NCI-H460 (cell line): Measurements from ENCODE around the gene STYXL1. TPM values are rescaled to one million over a fixed set of nuclear protein-coding genes. Genes with fewer than 3 reads are reported as not detected.

Experiments used
- DNase-seq: peaks from one replicate; pipeline ENCODE4 v3.0.0-alpha.2; 2016; ENCODE audit warnings: low read depth; ENCODE audit errors: extremely low read depth
- small RNA-seq, 2 experiments: library from RNA; depleted of rRNA; stranded (forward); fragments of <200 nt; gene quantifications; one replicate each; pipeline ENCODE3, GENCODE V24; 2014
- total RNA-seq: library from RNA; depleted of rRNA; stranded (reverse); fragments of >200 nt; shearing (Covaris generic); gene quantifications from 2 replicates; pipeline ENCODE4 v1.2.3, GENCODE V29; 2014; rRNA removed

The STYXL1 gene
- total RNA-seq, 1 experiment from 2014 or later = 102 TPM

DNA sequence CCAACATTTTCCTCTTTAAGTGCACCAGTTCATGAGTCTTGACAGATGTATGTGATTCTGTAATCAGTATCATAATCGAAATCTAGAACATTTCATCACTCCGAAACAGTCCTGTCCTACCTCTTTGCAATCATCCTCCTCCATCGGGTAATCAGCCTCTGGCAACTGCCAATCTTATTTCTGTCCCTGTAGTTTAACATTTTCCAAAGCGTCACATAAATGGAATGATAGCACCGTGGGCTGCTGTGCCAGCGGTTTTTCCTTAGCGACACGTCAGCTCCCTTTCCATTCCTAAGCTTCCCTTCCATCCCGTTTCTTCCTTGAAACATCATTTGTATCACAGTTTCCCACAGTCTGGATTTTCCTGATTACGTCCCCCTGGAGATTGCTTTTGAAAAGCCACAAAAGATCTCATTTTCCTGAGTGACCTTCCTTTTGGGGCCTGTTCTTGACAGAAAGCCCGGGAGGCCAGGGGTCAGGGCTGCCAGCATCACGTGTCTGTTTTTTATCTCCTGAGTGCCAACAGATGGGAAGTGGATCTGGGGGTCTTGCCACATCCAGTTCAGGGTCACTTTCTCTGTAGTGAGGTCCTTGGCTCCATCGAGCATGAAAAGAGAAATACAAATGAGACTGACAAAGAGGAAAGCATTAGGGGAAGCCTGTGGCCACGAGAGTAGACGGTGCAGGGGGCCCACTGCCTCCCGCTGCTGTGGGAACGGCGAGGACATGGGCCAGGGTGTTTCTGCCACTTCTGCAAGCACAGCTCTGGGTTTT is 85.0 kb downstream of the STYXL1 start:
- DNase-seq = no peak

DNA sequence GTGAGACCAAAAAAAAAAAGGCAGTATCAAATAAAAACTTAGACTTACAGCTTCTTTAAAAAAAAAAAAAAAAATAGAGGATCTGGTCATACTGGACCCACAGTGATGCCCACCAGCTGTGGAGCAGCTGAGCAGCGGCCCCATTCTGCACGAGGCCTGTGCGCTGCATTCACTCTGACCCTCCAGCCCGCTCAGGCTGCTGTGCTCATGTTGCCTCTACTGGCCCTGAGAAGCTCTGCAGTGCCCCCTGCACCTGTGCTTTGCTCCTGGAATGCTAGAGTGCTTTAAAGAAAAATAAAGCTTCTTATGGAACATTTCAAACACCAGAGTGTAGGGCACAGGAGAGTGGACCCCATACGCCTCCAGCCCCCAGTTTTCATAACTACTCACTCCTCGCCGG is 86.6 kb downstream of the STYXL1 start:
- DNase-seq = no peak

DNA sequence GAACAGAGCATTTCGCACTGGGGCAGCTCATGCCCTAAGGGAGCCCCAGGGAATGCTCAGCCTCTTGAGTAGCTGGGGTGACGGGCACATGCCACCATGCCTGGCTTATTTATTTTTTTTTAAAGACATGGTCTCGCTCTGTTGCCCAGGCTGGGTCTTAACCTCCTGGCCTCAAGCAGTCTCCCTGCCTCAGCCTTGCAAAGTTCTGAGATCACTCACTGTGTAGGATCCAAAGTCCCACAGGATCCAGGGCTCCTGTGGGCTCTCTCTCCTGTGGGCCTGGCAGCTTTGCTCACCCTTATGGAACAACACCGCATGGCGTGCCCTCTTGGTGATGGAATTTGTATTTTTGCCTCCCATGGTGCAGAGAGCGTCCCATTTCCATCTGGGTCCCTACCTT is 87.4 kb downstream of the STYXL1 start:
- no peak for DNase-seq

DNA sequence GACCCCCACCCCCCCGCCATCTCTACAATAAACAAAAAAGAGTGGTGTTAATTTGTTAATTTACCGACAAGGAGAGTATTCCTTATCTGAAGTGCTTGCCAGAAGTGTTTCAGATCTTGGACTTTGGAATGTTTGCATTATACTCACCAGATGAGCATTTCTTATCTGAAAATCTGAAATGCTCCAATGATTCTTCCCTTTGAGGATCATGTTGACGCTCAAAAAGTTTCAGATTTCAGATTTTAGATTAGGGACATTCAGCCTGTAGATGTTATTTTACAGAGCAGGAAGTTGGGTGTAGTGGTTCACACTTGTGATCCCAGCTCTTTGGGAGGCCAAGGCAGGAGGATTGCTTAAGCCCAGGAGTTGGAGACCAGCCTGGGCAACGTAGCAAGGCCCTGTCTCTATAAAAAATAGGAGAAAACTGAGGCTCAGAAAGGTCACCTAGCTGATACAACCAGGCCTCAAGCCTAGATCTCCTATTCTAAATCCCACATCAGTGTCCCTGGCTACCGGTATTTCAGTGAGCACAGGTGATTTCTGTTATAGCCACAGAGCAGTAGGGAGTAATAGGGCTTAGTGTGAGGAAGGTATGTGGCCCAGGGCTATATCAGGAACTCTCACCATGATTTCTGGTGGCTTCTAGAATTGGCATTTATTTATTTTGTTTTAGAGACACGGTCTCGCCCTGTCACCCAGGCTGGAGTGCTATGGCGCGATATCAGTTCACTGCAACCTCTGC is 88.8 kb downstream of the STYXL1 start:
- no peak for DNase-seq

DNA sequence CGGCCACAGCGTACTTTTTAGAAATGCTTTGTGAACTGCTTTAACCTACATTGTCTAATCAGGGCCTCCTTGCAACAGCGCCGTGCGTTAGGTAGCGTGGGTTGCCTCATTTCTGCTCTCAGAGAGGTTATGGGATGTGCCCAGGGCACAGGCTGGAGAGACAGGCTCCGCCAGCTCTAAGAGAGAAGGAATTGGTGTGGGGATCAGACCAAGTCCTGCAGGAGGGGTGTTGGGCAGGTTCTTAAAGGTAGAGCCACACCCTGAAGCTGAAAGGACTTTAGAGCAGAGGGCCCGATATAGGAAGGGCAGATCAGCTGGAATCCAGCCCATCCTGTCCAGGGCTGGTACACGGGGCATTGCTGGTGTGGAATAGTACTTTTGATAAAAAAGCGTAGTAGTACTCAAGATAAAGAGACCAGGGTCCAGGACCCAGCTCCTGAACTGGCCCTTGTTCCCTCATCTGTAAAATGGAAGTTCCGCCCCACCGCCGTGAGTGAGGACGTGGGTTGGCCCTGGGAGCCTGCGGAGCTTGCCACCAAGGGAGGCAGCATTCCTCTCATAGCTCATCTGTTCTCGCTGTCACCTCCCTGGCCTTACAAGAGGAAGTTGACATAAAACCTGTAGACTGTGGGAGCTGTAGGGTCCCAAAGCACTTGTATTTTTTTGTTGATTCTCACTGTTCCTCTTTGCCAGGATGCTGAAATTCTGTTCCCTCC is 90.6 kb downstream of the STYXL1 start:
- DNase-seq = no peak

DNA sequence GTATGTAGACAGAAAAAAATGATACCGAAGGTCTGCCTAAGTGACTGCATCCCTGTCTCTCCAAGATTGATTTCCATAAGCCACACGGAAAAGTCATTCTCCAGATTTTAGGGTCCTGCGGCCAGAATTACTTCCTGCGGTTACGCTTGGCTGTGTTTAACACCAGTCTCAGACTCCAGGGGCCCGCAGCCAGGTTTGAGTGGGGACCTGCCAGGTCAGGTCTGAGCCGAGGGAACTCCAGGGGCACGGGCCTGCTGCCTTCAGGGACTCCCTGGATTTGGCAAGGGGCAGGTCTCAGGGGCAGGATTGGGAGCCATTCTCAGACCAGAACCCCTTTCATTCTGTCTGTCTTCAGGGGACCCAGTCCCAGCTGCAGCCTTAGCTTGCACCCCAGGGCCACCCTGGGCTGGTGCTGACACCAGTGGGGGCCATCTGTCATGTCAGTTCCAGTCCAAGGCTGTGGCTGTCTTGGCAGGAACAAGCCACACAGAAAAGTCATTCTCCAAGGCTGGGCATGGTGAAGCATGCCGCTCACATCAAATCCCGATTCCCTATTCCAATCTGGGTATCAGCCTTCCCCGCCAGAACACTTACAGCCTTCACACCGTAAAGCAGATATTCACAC is 92.4 kb downstream of the STYXL1 start:
- DNase-seq = no peak

DNA sequence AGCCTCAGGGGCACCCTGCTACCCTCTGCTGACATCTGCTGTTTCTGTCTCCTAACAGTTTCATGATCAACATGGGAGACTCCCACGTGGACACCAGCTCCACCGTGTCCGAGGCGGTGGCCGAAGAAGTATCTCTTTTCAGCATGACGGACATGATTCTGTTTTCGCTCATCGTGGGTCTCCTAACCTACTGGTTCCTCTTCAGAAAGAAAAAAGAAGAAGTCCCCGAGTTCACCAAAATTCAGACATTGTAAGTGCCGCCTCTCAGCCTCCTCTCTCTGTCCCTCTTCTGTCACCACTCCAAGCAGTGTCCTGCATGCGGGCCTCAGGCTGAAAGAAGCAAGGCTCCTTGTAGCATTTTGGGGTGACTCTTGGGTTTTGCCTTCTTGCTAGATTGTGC is 93.9 kb downstream of the STYXL1 start:
- DNase-seq = no peak

DNA sequence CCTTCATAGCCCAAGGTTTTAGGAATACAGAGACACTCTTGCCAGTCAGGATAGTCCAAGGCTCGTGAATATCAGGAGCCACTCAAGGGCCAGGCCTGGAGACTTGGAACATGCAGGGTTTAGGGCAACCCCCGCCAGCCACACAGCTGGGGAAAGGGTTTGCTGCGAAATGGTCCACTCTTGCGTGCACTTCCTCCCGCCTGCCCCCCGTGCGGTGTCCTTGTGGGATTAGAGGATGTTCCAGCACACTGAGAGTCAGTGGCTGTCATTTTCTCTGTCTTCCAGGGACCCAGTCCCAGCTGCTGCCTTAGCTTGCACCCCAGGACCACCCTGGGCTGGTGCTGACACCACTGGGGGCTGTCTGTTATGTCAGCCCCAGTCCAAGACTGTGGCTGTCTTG is 94.4 kb downstream of the STYXL1 start:
- DNase-seq = no peak

DNA sequence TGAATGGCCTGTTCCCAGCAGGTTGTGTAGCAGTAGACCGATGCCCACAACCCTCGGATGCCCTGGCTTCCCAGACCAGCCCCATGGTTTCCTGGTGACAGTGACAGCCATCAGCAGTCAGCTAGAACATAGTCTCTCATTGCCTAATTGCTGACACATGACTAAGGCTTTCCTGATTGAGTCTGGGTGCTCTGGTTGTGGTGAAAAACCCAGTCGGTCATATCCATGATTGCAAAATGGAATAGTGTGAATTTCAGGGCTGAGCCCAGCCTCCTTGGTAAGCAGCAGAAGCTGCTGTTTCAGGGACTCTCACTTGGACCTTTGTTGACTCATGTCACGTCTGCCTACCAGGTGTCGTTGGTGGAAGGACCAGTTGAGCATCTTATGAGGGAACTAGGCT is 96.3 kb downstream of the STYXL1 start:
- no peak for DNase-seq

DNA sequence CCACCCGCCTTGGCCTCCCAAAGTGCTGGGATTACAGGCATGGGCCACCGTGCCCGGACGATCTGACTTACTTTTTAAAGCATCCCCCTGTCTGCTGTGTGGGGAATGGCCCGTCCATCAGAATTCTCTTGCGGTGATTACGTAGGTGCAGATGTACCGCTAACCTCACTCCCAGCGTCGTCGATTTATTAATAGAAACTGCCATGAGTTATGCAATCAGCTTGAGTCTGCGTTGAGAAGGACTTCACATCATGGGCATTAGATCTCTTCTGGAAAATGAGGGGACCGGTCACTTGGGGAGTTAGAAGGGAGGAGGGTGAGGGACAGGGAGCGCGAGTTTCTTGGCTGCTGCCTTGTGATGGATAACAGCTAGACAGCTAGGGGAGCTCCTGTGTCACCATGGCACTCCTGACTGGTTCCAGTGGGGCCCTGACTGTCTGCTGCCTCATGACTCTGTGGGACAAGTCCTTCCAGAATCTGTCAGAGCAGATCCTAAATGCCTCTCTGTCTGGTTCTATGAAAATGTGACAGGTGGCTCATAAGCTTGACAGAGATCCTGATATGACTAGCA is 97.6 kb downstream of the STYXL1 start:
- no peak for DNase-seq

DNA sequence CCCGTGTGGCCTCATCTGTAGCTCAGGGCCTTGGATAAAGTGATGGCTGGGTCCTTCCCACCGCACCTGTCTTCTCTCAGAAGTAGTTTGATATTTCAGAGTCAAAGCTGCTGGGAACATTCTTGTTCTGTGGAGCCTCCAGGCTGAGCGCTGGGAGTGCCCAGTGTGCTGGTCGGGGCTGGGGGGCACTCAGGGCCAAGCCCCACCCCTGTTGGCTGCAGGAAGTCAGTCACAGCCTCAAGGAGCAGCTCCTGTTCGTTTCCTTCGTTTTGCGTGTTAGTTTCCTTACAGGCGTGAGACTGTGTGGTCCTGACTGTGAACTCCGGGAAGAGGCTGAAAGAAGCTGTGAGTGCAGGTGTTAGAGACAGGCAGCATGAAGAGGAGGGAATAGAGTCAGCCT is 99.6 kb downstream of the STYXL1 start:
- no peak for DNase-seq

Small RNAs within 50 kb of the gene (small RNA-seq; reads per million reads assigned to genes)
- 0 reads per million in 2 experiments for gene RNU6-863P

Other genes with a start within 250 kb of the STYXL1 start
- gene CCL24, start 234.2 kb downstream of the STYXL1 start, total RNA-seq = not detected in 2 replicates
- 53.4 and 60.2 TPM in 2 replicates for gene RHBDD2, start 169.0 kb downstream of the STYXL1 start, total RNA-seq
- 53.4 and 57.5 TPM in 2 replicates for gene POR, start 132.8 kb downstream of the STYXL1 start, total RNA-seq
- 11.5 and 15.3 TPM in 2 replicates for gene TMEM120A, start 53.4 kb downstream of the STYXL1 start, total RNA-seq
- 178 and 184 TPM in 2 replicates for gene MDH2, start 106 bp upstream of the STYXL1 start, total RNA-seq
- 2.9 and 3.1 TPM in 2 replicates for gene SRRM3, start 153.9 kb upstream of the STYXL1 start, total RNA-seq